IPS-15b (cell line): ENCODE results near the gene DGAT2.

Experiments
- H3K27me3 ChIP-seq: one replicate; pipeline ENCODE4 v1.6.1; 2013; ENCODE audit warnings: low read length; ENCODE audit not compliant: control insufficient read depth, insufficient read depth
- H3K36me3 ChIP-seq: one replicate; pipeline ENCODE4 v1.6.1; 2013; ENCODE audit warnings: low read length; ENCODE audit not compliant: control insufficient read depth, insufficient read depth
- H3K4me1 ChIP-seq: one replicate; pipeline ENCODE4 v1.6.1; 2013; ENCODE audit warnings: mild to moderate bottlenecking, low read length; ENCODE audit not compliant: control insufficient read depth, insufficient read depth
- H3K4me3 ChIP-seq: one replicate; pipeline ENCODE4 v1.5.1; 2013; ENCODE audit warnings: low read depth, low read length
- H3K9ac ChIP-seq: one replicate; pipeline ENCODE4 v1.6.1; 2013; ENCODE audit warnings: low read depth, mild to moderate bottlenecking, low read length
- H3K9me3 ChIP-seq: one replicate; pipeline ENCODE4 v1.6.1; 2013; ENCODE audit warnings: mild to moderate bottlenecking, low read length; ENCODE audit not compliant: control insufficient read depth, insufficient read depth

The DGAT2 gene

GRCh38 chr11:75849894-75850293, 81.3 kb downstream of the DGAT2 start:
- H3K27me3 ChIP-seq: no peaks in the 10 kb centered on the region
- no peak overlapping the region for H3K9ac ChIP-seq
- H3K36me3 ChIP-seq: no peaks in the 10 kb centered on the region
- H3K4me1 ChIP-seq: no peaks in the 10 kb centered on the region
- H3K4me3 ChIP-seq: no peak overlapping the region
- no peaks in the 10 kb centered on the region for H3K9me3 ChIP-seq

GRCh38 chr11:75850787-75851186, 82.2 kb downstream of the DGAT2 start:
- Histone ChIP-seq H3K36me3 (no peaks in the 10 kb centered on the region), H3K9me3 (no peaks in the 10 kb centered on the region), H3K4me1 (no peaks in the 10 kb centered on the region), H3K4me3 (no peak overlapping the region), H3K27me3 (no peaks in the 10 kb centered on the region), H3K9ac (no peak overlapping the region)
